ENCODE measurements around the gene PRDM5.

The PRDM5 gene

DNA sequence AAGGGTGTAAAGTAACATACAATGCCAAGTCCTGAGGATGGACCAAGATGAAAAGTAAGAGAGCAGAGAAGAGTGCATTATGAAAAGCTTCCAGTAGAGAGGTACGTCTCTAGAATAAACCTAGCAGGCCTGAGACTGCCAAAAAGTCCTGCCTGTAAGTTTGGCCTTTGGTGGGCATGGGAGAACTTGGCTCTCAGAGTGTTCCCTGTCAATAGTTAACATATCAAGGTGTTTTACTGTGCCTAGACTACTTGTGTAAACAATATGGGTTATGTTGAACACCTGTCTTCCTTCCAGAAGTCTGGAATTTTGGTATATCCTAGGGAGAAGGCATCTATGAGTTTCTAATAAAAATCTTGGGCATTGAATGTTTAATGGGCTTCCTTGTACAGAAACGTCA, 60.1 kb downstream of the PRDM5 start:
- Histone ChIP-seq H3K4me2 (ENCODE audit: low read length) (no peak overlapping the region), H2AK5ac (ENCODE audit: low read length) (no peak overlapping the region), H3K27me3 (ENCODE audit: insufficient read depth, low read length) (no peaks in the 10 kb centered on the region), H4K91ac (ENCODE audit: low read depth, low read length) (no peak overlapping the region), H3K23ac (ENCODE audit: low read length) (no peak overlapping the region), H3K18ac (ENCODE audit: low read length) (no peak overlapping the region), H3K4me1 (ENCODE audit: control insufficient read depth in 1 of 2, insufficient read depth in 2 of 2, low read length in 2 of 2) (peaks cover 7 to 12% of the 10 kb centered on the region in 2 experiments), H3K9ac (ENCODE audit: low read length) (no peak overlapping the region), H2BK120ac (ENCODE audit: insufficient read depth, low read length, poor library complexity) (no peak overlapping the region), H2BK12ac (ENCODE audit: low read length) (no peak overlapping the region), H2AFZ (ENCODE audit: insufficient read depth, low read length, poor library complexity) (no peak overlapping the region), H2BK5ac (ENCODE audit: low read depth, low read length, poor library complexity) (no peak overlapping the region), H3K4ac (ENCODE audit: low read depth, low read length) (no peak overlapping the region), H3K4me3 (ENCODE audit: low read depth, low read length) (no peak overlapping the region), H3K27ac (ENCODE audit: low read depth, low read length) (no peak overlapping the region), H3K36me3 (ENCODE audit: control insufficient read depth in 1 of 2, insufficient read depth in 2 of 2, low read length in 2 of 2) (no peaks in the 10 kb centered on the region), H3K79me2 (ENCODE audit: control insufficient read depth, insufficient read depth, low read length, poor library complexity) (peaks cover 2% of the 10 kb centered on the region), H3K14ac (ENCODE audit: low read length) (no peak overlapping the region), H3K9me3 (ENCODE audit: insufficient read depth, low read depth, low read length) (no peaks in the 10 kb centered on the region), H4K12ac (ENCODE audit: low read depth, low read length) (no peak overlapping the region), H4K8ac (ENCODE audit: low read depth, low read length) (no peak overlapping the region), H3K79me1 (ENCODE audit: low read length) (peaks cover 6% of the 10 kb centered on the region)
- DNase-seq = no peak
- no CpG with 5 or more reads among the region's 2 CpGs for WGBS (ENCODE audit: extremely low coverage, insufficient coverage, insufficient read length)

DNA sequence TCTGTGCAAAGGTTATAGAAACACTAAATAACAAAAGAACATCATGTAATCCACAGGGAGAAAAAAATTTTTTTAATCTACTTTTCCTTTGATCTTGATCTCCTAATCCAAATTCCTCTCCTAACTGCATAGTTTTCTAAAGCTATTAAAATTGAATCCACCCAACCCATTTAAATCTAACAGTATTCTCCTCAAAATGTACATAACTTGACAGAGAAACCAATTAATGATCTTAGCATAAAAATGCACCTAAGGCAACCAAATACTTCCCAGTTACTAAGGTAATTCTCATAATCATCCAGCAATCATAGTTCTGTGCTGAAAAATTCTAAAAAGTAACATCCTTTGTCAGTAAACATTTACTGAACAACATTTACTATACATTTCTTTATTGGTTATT, 60.7 kb downstream of the PRDM5 start:
- H3K9ac ChIP-seq (ENCODE audit: low read length) = no peak overlapping the region
- H3K18ac ChIP-seq (ENCODE audit: low read length) = no peak overlapping the region
- H3K27me3 ChIP-seq (ENCODE audit: insufficient read depth, low read length) = no peaks in the 10 kb centered on the region
- H3K4ac ChIP-seq (ENCODE audit: low read depth, low read length) = no peak overlapping the region
- H3K23ac ChIP-seq (ENCODE audit: low read length) = no peak overlapping the region
- peaks cover 6% of the 10 kb centered on the region for H3K79me1 ChIP-seq (ENCODE audit: low read length)
- H2AK5ac ChIP-seq (ENCODE audit: low read length) = no peak overlapping the region
- H3K79me2 ChIP-seq (ENCODE audit: control insufficient read depth, insufficient read depth, low read length, poor library complexity) = peaks cover 2% of the 10 kb centered on the region
- peaks cover 7 to 12% of the 10 kb centered on the region in 2 experiments for H3K4me1 ChIP-seq (ENCODE audit: control insufficient read depth in 1 of 2, insufficient read depth in 2 of 2, low read length in 2 of 2)
- no peak overlapping the region for H2BK5ac ChIP-seq (ENCODE audit: low read depth, low read length, poor library complexity)
- no peak overlapping the region for H4K12ac ChIP-seq (ENCODE audit: low read depth, low read length)
- no peak for DNase-seq
- H2BK12ac ChIP-seq (ENCODE audit: low read length) = no peak overlapping the region
- no peaks in the 10 kb centered on the region for H3K9me3 ChIP-seq (ENCODE audit: insufficient read depth, low read depth, low read length)
- no peak overlapping the region for H3K4me2 ChIP-seq (ENCODE audit: low read length)
- no peak overlapping the region for H3K4me3 ChIP-seq (ENCODE audit: low read depth, low read length)
- no peak overlapping the region for H2AFZ ChIP-seq (ENCODE audit: insufficient read depth, low read length, poor library complexity)
- H4K8ac ChIP-seq (ENCODE audit: low read depth, low read length) = no peak overlapping the region
- no peaks in the 10 kb centered on the region for H3K36me3 ChIP-seq (ENCODE audit: control insufficient read depth in 1 of 2, insufficient read depth in 2 of 2, low read length in 2 of 2)
- H3K27ac ChIP-seq (ENCODE audit: low read depth, low read length) = no peak overlapping the region
- H2BK120ac ChIP-seq (ENCODE audit: insufficient read depth, low read length, poor library complexity) = no peak overlapping the region
- no peak overlapping the region for H3K14ac ChIP-seq (ENCODE audit: low read length)
- H4K91ac ChIP-seq (ENCODE audit: low read depth, low read length) = no peak overlapping the region

DNA sequence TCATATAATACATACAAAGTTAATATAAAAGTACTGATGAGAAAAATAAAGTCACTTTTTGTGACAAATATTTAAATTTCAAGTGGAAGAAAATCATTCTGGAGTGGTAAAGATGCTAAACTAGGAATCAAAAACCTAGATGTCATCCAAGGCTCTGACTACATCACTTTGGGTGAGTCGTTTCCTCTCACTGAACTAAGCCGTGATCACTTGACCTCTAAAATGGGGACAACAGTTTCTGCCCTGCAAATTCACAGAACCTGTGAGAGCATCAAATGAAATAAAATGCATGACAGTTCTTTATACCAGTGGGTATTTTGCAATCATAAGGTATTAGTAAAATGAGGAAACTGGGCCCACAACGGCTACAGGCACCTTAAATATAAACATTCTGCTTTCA, 63.8 kb downstream of the PRDM5 start:
- no peak overlapping the region for H4K12ac ChIP-seq (ENCODE audit: low read depth, low read length)
- no peaks in the 10 kb centered on the region for H3K4me1 ChIP-seq (ENCODE audit: control insufficient read depth in 1 of 2, insufficient read depth in 2 of 2, low read length in 2 of 2)
- no peak overlapping the region for H2AK5ac ChIP-seq (ENCODE audit: low read length)
- H3K18ac ChIP-seq (ENCODE audit: low read length) = no peak overlapping the region
- no peak overlapping the region for H3K4me2 ChIP-seq (ENCODE audit: low read length)
- H3K14ac ChIP-seq (ENCODE audit: low read length) = no peak overlapping the region
- no peak overlapping the region for H3K23ac ChIP-seq (ENCODE audit: low read length)
- H3K79me1 ChIP-seq (ENCODE audit: low read length) = no peaks in the 10 kb centered on the region
- H3K4me3 ChIP-seq (ENCODE audit: low read depth, low read length) = no peak overlapping the region
- no peak overlapping the region for H4K8ac ChIP-seq (ENCODE audit: low read depth, low read length)
- no peaks in the 10 kb centered on the region for H3K9me3 ChIP-seq (ENCODE audit: insufficient read depth, low read depth, low read length)
- H3K36me3 ChIP-seq (ENCODE audit: control insufficient read depth in 1 of 2, insufficient read depth in 2 of 2, low read length in 2 of 2) = no peaks in the 10 kb centered on the region
- H3K9ac ChIP-seq (ENCODE audit: low read length) = no peak overlapping the region
- H4K91ac ChIP-seq (ENCODE audit: low read depth, low read length) = no peak overlapping the region
- H3K27me3 ChIP-seq (ENCODE audit: insufficient read depth, low read length) = no peaks in the 10 kb centered on the region
- no peak overlapping the region for H3K4ac ChIP-seq (ENCODE audit: low read depth, low read length)
- H2BK120ac ChIP-seq (ENCODE audit: insufficient read depth, low read length, poor library complexity) = no peak overlapping the region
- no peak overlapping the region for H2BK5ac ChIP-seq (ENCODE audit: low read depth, low read length, poor library complexity)
- WGBS (ENCODE audit: extremely low coverage, insufficient coverage, insufficient read length) = no CpG with 5 or more reads among the region's 3 CpGs
- no peak overlapping the region for H2BK12ac ChIP-seq (ENCODE audit: low read length)
- H3K27ac ChIP-seq (ENCODE audit: low read depth, low read length) = no peak overlapping the region
- no peaks in the 10 kb centered on the region for H3K79me2 ChIP-seq (ENCODE audit: control insufficient read depth, insufficient read depth, low read length, poor library complexity)
- DNase-seq = no peak
- H2AFZ ChIP-seq (ENCODE audit: insufficient read depth, low read length, poor library complexity) = no peak overlapping the region

DNA sequence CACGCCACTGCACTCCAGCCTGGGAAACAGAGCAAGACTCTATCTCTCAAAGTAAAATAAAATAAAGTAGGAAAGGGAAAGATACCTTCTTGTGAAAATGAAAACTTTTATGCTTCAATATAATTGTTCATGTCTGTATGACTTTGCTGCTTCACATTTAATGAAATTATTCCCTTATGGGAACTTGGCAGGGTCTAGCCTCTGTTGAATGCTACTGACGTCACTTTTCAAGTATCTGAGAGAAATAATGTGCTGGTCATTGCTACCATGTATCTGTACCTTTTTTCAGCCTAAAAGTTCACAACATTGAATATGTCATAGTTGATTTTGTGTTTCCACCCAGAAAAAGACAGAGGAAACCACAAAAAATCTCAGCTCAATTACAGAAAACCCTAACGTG, 65.2 kb downstream of the PRDM5 start:
- H3K18ac ChIP-seq (ENCODE audit: low read length) = no peak overlapping the region
- no peak overlapping the region for H4K91ac ChIP-seq (ENCODE audit: low read depth, low read length)
- no peak overlapping the region for H2BK120ac ChIP-seq (ENCODE audit: insufficient read depth, low read length, poor library complexity)
- no peaks in the 10 kb centered on the region for H3K9me3 ChIP-seq (ENCODE audit: insufficient read depth, low read depth, low read length)
- DNase-seq = no peak
- no peak overlapping the region for H2BK12ac ChIP-seq (ENCODE audit: low read length)
- no peak overlapping the region for H2AK5ac ChIP-seq (ENCODE audit: low read length)
- no peak overlapping the region for H4K8ac ChIP-seq (ENCODE audit: low read depth, low read length)
- H4K12ac ChIP-seq (ENCODE audit: low read depth, low read length) = no peak overlapping the region
- H3K79me2 ChIP-seq (ENCODE audit: control insufficient read depth, insufficient read depth, low read length, poor library complexity) = no peaks in the 10 kb centered on the region
- H3K36me3 ChIP-seq (ENCODE audit: control insufficient read depth in 1 of 2, insufficient read depth in 2 of 2, low read length in 2 of 2) = no peaks in the 10 kb centered on the region
- H3K4me2 ChIP-seq (ENCODE audit: low read length) = no peak overlapping the region
- H3K27me3 ChIP-seq (ENCODE audit: insufficient read depth, low read length) = no peaks in the 10 kb centered on the region
- WGBS (ENCODE audit: extremely low coverage, insufficient coverage, insufficient read length) = no CpG with 5 or more reads among the region's 3 CpGs
- no peak overlapping the region for H2AFZ ChIP-seq (ENCODE audit: insufficient read depth, low read length, poor library complexity)
- no peak overlapping the region for H2BK5ac ChIP-seq (ENCODE audit: low read depth, low read length, poor library complexity)
- H3K4ac ChIP-seq (ENCODE audit: low read depth, low read length) = no peak overlapping the region
- H3K4me1 ChIP-seq (ENCODE audit: control insufficient read depth in 1 of 2, insufficient read depth in 2 of 2, low read length in 2 of 2) = no peaks in the 10 kb centered on the region
- no peak overlapping the region for H3K9ac ChIP-seq (ENCODE audit: low read length)
- no peak overlapping the region for H3K4me3 ChIP-seq (ENCODE audit: low read depth, low read length)
- H3K23ac ChIP-seq (ENCODE audit: low read length) = no peak overlapping the region
- H3K14ac ChIP-seq (ENCODE audit: low read length) = no peak overlapping the region
- H3K27ac ChIP-seq (ENCODE audit: low read depth, low read length) = no peak overlapping the region
- no peaks in the 10 kb centered on the region for H3K79me1 ChIP-seq (ENCODE audit: low read length)
